ENCODE data around the gene TMCC3.

TMCC3 gene

GRCh38 chr12:94674051-94674451, 23.7 kb upstream of the TMCC3 start:
- in situ Hi-C loops (cut with MboI; ENCODE audit: low sequenced_read_pairs) = no loop called here

- in situ Hi-C loops (cut with MboI; ENCODE audit: low sequenced_read_pairs) = no loop called here
These were observed 23.1 kb upstream of the TMCC3 start for GRCh38 chr12:94673496-94673895.

- in situ Hi-C loops (cut with MboI; ENCODE audit: low sequenced_read_pairs) = no loop called here
These were observed 21.6 kb upstream of the TMCC3 start for GRCh38 chr12:94671917-94672316.

- in situ Hi-C loops (cut with MboI; ENCODE audit: low sequenced_read_pairs) = no loop called here
These were observed 20.5 kb upstream of the TMCC3 start for GRCh38 chr12:94670898-94671297.

- in situ Hi-C loops (cut with MboI; ENCODE audit: low sequenced_read_pairs) = no loop called here
These were observed 19.7 kb upstream of the TMCC3 start for GRCh38 chr12:94670075-94670474.

- in situ Hi-C loops (cut with MboI; ENCODE audit: low sequenced_read_pairs) = no loop called here
These were observed 16.7 kb upstream of the TMCC3 start for GRCh38 chr12:94667031-94667540.

- in situ Hi-C loops (cut with MboI; ENCODE audit: low sequenced_read_pairs) = no loop called here
These were observed 15.8 kb upstream of the TMCC3 start for GRCh38 chr12:94666158-94666557.

GRCh38 chr12:94663702-94664101, 13.3 kb upstream of the TMCC3 start:
- in situ Hi-C loops (cut with MboI; ENCODE audit: low sequenced_read_pairs) = no loop called here

- in situ Hi-C loops (cut with MboI; ENCODE audit: low sequenced_read_pairs) = no loop called here
These were observed 12.7 kb upstream of the TMCC3 start for GRCh38 chr12:94663071-94663470.

- in situ Hi-C loops (cut with MboI; ENCODE audit: low sequenced_read_pairs) = no loop called here
These were observed 10.1 kb upstream of the TMCC3 start for GRCh38 chr12:94660436-94660835.

GRCh38 chr12:94659346-94659930, 9.1 kb upstream of the TMCC3 start:
- in situ Hi-C loops (cut with MboI; ENCODE audit: low sequenced_read_pairs) = no loop called here

GRCh38 chr12:94658931-94659330, 8.6 kb upstream of the TMCC3 start:
- in situ Hi-C loops (cut with MboI; ENCODE audit: low sequenced_read_pairs) = no loop called here

- in situ Hi-C loops (cut with MboI; ENCODE audit: low sequenced_read_pairs) = no loop called here
These were observed 6.2 kb upstream of the TMCC3 start for GRCh38 chr12:94656556-94656955.

- in situ Hi-C loops (cut with MboI; ENCODE audit: low sequenced_read_pairs) = no loop called here
These were observed 811 bp downstream of the TMCC3 start for GRCh38 chr12:94649349-94650142.

GRCh38 chr12:94648578-94648977, 1.8 kb downstream of the TMCC3 start:
- in situ Hi-C loops (cut with MboI; ENCODE audit: low sequenced_read_pairs) = no loop called here

- in situ Hi-C loops (cut with MboI; ENCODE audit: low sequenced_read_pairs) = no loop called here
These were observed 6.0 kb downstream of the TMCC3 start for GRCh38 chr12:94644141-94644979.

GRCh38 chr12:94643606-94644005, 6.8 kb downstream of the TMCC3 start:
- in situ Hi-C loops (cut with MboI; ENCODE audit: low sequenced_read_pairs) = no loop called here

GRCh38 chr12:94641283-94641682, 9.1 kb downstream of the TMCC3 start:
- in situ Hi-C loops (cut with MboI; ENCODE audit: low sequenced_read_pairs) = no loop called here

- in situ Hi-C loops (cut with MboI; ENCODE audit: low sequenced_read_pairs) = no loop called here
These were observed 10.0 kb downstream of the TMCC3 start for GRCh38 chr12:94640134-94640928.

- in situ Hi-C loops (cut with MboI; ENCODE audit: low sequenced_read_pairs) = no loop called here
These were observed 11.8 kb downstream of the TMCC3 start for GRCh38 chr12:94638521-94638920.
